Measurements from ENCODE around the gene OTP.

- no peak for TF ChIP-seq CTCF (IDR thresholded peaks at IDR 0.05)
- TF ChIP-seq POLR2AphosphoS5 (IDR thresholded peaks at IDR 0.05): no peak
Observed at GRCh38 chr5:77683171-77683732, 44.7 kb upstream of the OTP start.

All from breast epithelium (tissue), 3 donors.